ENCODE results near the gene PARVG.

The PARVG gene

DNA sequence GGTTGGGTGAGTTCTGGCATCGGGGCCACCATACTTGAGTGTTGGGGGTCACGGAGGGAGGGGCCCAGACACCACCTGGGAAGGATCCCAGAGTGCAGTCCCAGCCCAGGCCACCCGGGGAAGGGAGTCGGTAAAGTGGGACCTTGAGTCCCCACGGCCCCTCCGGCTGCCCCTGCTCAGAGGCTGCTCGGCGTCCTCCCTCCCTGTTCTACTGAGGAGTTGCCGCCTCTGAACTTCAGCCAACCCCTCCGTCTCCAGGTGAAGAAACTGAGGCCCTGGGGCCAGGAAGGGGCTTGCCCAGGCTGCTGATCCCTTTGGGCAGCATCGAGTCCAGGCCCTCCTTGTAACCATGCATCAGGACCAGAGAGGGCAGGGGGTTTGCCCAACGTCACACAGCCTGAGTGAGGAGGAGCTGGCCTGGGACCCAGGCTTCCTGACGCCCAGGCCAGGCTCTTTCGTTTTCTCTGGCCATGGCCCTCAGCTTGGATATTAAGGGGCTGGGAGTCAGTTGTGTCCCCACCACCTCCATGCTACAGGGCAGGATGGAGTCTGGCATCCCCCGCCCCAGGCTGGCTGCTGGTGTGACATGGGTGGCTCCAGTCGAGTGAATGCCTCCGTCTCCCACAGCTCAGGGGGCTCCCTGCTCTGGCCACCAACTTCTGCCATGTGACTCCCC, 1.3 kb downstream of the PARVG start:
- peak; percentile 51 for DNase-seq

DNA sequence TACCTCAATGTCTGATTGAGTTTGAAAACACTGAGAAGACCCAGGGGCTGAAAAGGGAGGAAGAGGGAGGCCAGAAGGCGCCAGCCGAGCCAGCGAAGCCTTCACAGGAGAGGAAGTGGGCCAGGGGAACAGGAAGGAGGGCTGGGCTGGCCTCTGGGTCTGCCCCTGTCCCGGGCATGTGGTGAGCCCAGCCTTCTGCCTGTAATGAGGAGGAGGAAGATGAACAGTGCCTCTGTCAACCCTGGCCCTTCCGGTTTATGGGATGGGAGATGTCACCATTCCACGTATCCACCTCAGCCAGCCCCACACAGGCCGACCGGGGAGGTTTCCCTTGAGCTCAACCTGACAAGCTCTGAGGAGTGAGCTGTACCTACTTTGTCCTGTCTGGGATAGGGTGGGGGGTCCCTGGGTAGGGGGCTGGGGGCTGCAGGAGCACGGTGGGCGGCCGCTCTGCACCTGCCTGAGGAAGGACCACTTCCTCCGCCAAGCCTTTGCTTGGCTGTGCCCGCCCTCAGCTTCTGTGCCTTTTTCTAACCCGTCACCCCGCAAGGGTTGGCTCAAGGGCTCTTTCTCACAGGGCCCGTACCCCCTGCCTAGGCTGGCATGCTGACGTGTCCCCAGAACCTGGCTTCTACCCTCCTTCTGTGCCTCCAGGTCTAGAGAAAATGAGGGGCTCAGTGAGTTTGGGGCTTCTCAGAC, 2.0 kb downstream of the PARVG start:
- DNase-seq: peak; percentile 56

DNA sequence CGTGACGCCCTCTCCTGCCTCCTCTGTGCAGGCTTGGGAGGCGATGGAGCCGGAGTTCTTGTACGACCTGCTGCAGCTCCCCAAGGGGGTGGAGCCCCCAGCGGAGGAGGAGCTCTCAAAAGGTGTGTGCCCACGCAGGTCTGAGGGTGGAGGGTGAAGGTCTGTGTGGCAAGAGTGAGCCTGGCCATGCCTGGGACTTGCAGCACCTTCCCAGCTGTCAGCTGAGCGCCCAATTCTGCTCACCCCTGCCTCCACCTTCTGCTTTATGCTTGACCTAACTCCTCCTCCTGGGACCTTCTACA, 2.5 kb downstream of the PARVG start:
- DNase-seq: peak; percentile 40

DNA sequence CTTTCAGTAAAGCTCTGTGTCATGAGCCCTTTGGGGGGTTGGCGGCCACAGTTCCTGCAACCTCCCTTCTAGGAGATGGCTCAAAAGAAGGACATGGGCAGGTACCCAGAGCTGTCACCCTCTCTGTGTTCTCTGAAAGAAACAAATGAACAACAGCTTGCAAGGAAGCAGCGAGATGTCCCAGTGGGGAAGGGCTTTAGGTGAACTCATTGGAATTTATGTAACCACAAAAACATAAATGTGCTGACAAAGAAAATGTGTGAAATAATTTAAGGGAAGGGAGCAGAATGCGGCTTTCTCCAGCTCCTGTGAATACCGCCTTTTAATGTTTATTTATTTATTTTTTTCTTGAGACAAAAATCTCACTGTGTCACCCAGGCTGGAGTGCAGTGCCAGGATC, 3.3 kb downstream of the PARVG start:
- no peak for DNase-seq

DNA sequence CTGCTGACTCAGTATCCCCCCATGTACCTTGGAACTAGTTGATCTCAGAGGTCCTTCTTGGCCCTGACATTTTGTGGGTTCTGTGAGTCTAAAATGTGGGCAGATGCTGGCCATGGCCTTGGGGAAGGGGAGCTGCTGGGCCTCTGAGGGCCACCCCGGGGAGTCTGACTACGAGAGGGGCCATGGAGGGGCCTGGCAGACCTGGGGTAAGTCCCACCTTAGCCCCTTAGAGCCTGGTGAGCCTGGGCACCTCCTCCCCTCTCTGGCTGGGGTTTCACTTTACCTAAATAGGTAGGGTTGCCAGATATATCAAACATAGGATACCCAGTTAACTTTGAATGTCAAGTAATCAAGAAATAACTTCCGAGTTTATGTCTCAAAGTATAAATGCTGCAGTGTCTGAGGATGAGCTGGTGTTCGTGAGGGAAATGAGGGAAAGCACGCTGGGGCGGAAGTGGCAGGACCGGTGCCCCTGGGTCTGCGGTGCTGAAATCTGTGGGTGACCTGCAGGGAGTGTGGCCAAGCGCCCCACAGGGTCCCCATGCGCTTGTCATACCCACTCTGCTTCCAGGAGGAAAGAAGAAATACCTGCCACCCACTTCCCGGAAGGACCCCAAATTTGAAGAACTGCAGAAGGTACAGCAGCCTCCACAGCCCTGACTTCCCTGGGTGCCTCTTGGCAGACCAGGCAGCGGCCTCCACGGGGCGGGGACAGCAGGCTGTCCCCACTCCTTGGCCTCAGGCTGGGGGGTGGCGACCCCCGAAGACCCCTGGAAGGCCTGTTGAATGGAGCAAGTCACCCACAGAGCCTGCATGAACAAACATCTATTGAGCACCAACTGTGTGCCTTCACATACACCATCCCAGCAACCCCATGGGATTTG, 4.8 kb downstream of the PARVG start:
- no peak for DNase-seq

DNA sequence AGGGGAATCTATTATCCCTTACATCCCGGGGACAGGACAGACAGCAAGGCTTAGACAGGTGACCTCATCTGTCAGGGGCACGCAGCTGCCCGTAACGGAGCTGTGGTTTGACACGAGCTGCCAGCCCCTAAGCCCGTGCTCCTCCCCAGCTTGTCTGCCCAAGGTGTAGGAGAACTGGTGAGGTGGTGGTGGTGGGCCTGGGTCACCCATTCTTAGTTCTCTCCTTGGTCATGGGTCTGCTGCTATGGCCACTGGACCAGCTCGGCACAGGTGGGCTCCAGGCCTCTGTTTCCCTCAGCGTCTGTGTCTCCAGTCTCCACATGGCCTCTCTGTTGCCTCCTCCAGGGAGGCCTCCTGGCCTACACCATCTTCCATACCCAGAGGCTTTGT, 5.4 kb downstream of the PARVG start:
- no peak for DNase-seq

DNA sequence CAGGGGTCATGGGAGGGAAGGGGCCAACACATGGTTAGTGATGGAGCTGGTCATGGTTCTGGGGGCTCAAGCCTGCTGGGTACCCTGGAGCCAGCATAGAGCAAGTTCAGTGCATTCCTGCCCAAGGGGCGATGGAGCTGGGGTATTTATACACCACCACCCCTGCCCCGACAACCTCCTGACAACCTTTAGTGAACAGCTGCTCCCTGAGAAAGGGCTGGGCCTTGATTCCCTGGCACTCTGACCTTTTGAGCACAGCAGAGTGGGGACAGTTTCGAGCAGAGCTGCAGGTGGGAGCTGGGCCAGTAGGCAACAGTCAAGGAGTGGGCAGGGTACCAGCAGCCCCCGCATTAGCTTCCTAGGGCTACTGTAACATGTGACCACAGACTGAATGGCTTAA, 6.0 kb downstream of the PARVG start:
- DNase-seq: no peak

DNA sequence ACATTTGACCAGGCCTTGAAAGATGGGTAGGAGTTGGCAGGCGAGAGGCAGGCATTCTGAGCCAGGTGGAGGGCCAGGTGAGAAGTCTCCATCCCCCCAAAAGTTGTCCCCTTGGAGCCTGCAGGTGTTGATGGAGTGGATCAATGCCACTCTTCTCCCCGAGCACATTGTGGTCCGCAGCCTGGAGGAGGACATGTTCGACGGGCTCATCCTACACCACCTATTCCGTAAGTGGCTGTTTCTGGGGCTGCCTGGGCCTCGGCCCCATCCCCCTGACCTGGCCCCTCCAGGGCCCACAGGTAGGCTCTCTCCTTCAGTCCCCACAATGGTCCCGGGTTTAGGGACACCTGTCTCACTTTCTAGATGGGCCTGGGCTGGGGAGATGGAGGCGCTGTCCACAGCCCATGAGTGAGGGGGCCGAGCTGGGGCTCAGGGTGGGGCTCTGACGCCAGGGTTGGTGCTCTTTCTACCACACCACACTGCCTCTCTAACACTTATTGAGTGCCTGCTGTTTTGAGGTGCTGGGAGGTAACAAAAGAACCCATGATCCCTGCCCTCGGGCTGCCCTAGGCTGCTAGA, 7.0 kb downstream of the PARVG start:
- DNase-seq: no peak

DNA sequence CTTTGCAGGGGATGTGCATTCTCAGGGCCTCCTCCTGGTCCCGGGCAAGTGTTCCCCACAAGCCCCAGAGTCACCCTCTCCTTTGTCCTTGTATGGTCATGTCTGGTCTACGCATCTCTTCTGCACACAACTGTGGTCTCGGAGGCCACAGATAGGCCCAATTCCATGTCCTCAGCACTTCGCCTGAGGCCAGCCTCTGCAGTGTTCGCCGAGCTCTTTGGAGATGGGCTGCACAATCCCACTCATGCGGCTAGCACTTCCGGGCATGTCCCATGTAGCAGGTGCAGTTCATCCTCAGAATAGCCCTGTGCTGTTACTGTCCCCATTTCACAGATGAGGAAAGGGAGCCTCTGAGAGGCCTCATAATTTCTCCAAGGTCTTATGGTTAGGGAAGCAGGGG, 7.6 kb downstream of the PARVG start:
- no peak for DNase-seq

DNA sequence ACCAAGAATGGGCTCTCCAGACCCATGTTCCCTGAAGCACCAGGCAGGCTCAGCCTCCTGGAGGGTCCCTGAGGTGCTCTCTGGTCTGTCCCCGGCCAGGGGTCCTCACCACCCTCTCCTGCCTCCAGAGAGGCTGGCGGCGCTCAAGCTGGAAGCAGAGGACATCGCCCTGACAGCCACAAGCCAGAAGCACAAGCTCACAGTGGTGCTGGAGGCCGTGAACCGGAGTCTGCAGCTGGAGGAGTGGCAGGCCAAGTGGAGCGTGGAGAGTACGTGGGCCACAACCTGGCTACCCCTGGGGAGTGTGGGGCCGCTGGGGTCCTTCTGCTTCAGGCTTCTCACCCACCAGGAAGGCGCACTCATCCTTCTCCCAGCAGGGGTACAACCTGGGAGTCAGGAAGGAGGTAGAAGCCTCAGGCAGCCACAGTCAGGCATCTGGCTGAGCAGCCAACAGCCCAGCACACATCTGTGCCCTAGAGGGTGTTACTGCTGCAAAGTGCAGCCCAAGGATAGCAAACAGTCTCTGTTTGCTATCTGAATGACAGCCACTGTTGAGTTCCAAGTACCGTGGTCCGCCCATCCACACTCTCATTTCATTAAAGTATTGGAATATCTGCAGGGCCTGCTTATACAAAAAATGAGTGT, 8.4 kb downstream of the PARVG start:
- DNase-seq: no peak

DNA sequence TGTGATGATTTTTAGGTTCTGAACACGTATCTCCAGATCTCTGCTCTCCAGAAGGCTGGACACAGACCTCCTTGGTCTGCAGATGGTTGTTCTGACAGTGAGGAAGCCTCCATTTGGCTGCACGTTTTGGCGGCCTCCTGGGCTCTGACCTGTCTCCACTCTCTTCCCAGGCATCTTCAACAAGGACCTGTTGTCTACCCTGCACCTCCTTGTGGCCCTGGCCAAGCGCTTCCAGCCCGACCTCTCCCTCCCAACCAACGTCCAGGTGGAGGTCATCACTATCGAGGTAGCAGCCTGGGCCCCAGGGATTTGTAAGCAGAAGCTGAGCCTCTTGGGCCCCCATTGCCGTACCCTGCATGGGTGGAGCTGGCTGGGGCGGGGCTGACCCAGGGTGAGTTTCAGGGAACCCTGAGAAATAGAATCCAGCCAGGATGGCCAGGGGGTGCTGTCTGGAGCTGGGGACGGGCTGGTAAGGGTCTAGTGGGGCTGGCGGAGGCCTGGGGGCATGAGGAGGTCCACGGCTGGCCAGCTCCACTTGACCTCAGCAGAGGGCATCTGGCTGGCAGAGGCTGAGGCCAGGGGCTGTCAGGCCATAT, 9.8 kb downstream of the PARVG start:
- DNase-seq: no peak

DNA sequence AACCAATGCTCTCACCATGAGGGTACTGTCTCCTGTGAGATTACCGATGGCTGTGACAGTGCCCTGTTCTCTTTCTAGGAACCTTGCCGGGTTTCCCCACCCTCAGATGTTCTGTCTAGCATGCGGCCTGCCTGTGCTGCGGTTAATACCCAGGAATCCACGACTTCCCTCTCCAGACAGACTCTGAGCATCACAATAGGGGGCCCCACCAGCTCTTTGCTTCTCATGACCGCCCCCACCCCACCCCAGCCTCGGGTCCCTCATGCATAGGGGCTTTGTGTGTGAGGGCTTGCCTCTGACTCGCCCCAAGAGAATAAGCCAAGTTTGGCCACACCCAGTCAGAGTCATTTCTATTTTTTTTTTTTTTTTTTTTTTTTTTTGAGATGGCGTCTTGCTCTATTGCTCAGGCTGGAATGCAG, 10.3 kb downstream of the PARVG start:
- DNase-seq: peak; percentile 71

DNA sequence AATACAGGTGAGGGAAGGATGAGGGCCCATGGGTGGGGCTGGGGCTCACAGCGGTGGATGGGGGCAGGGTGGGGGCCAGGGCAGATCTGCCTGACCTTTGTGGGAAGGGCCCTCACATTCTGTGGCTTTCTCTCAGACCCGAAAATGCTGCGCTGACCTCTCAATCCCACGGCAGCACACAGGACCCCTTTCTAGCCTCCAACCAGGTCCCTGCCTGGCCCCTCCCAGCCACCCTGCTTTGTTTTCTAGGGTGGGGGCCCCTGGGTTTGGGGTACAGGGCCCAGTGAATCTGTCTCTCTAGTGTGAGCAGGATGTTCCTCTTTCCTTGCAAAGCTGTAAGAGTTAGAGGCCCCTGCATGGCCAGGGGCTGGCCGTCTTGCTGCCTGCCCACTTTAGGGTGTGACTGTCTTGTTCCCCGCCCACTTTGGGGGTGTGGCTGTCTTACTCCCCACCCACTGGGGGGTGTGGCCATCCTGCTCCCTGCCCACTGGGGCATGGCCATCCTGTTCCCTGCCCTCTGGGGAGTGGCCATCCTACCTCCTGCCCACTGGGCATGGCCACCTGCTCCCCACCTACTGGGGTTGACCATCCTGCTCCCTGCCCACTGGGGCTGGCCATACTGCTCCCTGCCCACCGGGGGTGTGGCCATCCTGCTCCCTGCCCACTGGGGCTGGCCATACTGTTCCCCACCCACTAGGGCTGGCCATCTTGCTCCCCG, 11.5 kb downstream of the PARVG start:
- DNase-seq: peak; percentile 81

DNA sequence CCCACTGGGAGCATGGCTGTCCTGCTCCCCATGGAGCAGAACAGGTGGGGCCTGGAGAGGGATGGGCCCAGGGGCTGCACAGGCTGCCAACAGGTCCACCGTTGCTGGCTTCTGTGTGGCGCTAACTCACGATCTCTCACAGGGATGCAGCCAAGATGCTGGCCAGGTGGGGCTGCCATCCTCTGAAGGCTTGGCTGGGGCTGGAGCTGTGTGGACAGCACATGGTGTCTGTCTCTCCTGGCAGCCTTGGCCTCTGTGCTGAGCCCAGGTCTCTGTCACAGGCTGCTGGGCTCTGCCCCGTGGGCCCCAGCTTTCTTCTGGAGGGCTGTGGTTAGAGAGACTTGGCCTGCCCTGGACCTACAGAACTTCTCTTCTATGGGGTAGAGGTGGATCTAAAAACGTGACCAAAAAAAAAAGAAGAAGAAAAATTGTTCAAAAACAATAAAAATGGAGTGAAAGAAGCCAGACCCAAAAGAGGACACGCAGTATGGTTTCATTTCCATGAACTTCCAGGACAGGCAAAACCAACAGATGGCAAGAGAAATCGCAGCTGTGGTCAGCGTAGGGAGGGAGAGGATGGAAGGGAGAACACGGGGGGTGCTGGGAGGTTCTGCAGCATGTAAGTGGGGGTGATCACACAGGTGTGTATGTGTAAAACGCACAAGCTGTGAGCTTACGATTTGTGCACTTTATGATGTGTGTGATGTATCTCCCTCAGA, 12.2 kb downstream of the PARVG start:
- DNase-seq: no peak

DNA sequence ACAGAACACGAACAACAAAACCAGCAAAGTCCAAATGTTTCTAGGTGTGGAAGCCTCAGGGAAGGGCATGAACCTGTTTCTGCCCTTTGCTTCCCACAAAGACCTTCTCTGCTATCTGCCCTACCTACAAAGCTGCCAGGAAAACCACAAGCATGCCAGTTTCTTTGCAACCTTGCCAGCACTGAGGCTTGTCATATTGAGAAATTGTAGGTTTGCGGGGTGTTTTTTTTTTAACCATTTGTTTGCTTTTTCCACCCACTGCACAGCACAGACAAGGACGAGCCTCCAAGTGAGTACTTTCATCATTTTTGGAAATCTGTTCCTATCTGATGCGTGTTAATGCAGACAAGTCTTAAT, 12.8 kb downstream of the PARVG start:
- no peak for DNase-seq

DNA sequence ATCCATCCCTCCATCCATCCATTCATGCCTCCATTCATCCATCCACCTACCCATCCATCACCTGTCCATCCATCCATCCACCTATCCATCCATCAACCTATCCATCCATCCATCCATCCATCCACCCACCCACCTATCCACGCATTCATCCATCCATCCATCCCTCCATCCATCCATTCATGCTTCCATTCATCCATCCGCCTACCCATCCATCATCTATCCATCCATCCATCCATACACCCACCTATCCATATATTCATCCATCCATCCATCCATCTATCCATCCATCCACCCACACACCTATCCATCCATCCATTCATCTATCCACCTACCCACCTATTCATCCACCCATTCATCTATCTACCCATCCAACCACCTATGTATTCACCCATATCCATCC, 13.8 kb downstream of the PARVG start:
- no peak for DNase-seq

DNA sequence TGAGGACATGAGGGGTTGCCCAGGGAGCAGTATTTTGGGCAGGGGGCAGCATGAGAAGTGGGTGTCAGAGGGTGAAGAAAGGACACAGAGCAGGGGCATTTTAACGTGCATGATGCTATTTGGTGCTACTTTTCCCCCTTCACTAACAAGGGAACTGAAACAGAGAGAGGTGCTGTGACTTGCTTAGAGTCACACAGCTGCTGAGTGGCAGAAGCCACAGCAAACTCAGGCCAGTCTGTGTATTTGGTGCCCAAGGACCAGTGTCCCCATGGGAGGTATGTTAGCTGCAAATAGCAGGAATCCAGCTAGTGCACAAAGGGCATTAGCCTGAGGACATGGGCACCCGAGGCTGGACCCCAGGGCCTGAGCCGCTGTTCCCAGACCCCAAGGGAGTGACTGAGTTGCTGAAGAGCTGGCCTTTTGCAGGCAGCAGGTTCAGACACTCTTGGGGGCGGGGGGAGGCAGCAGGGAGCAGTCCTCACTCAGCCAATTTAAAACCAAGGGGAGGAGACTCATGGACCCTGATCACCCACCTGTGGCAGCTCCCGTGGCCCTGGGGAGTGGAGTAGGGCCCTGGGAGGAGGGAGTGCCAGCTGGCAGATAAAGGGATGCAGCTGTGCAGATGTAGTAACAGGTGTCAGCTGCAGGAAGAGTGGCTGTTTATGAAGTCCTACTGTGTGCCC, 14.6 kb downstream of the PARVG start:
- no peak for DNase-seq

DNA sequence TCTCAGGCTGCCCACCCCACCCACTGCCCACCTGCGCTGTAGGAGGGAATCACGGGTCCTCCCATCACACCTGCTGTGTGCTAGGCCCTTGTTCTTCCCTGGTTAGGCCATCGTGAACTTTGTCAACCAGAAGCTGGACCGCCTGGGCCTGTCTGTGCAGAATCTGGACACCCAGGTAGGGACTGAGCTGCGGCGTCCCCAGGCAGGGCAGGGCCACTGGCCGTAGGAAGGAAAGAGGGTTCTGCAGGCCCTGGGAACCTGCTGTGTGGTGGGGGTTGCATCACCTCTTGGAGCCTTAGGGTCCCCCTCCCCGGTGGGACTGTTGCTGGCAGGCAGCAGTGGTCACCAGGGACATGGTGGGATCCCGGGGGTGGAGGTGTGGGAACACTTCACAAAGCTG, 15.5 kb downstream of the PARVG start:
- no peak for DNase-seq

DNA sequence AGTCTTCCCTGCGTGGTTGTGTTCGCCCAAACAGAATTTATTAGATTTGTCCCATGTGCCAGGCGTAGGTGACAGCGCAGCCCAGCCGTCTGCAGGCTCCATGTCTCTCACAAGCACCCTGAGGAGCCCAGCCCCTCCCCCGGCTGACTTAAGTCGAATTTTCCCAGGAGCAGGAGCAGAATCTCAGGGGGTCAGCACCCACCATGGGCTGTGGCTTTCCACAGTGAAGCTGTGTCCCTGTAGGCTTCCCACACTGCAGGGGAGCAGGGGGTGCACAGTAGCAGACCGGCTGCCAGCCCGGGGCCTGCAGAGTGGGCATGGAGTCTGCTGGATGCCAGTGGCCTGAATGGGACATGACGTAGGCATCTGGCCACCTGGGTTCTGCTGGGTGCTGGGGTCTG, 16.0 kb downstream of the PARVG start:
- no peak for DNase-seq

DNA sequence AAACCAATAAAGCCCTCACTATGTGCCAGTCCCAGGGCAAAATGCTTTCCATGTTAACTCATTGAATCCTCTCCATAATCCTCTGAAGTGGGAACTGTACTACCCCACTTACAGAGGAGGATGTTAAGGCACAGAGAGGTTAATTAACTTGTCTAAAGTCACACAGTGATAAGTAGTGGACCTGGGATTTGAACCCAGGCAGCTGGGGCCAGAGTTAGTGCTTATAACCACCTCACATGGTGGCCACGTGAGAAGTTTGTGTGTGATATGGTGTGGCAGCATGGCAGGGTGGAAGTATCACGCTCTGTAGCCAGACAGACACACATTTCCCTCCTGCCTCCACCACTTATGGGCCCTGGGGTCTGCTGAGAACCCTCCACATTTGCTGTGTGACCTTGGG, 16.5 kb downstream of the PARVG start:
- no peak for DNase-seq

DNA sequence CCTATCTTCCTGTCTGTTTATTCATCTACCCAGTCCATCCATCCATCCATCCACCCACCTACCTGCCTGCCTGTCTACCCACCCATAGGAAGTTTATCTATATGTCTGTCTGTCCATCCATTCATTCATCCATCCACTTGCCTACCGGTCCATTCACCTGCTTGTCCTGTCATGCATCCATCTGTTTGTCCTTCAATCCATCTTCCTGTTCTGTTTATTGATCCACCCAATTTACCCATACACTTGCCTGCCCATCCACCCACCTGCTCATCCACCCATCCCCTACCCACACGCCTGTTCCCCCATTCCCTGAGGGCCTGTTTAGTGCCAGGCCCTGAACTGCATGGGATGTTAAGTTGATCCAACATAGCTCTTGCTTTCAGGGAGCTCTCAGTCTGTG, 18.4 kb downstream of the PARVG start:
- DNase-seq: no peak
